BE2C (cell line): ENCODE measurements around the gene ADGRF5.

Experiments
- DNase-seq: peaks from one replicate; pipeline ENCODE4 v3.0.0-alpha.2; 2020
- H3K27me3 ChIP-seq: fragments of 250-450 bp; sonication (Bioruptor Pico); 2 replicates; pipeline ENCODE4 v1.5.1; 2020; ENCODE audit warnings: mild to moderate bottlenecking
- H3K36me3 ChIP-seq: fragments of 250-450 bp; sonication (Bioruptor Pico); 2 replicates; pipeline ENCODE4 v1.5.1; 2020; ENCODE audit warnings: mild to moderate bottlenecking
- H3K4me1 ChIP-seq: fragments of 250-450 bp; sonication (Bioruptor Pico); 2 replicates; pipeline ENCODE4 v1.5.1; 2020
- H3K4me3 ChIP-seq: 2 replicates; pipeline ENCODE4 v1.5.1; 2011; ENCODE audit warnings: low read depth, low read length
- H3K9me3 ChIP-seq: fragments of 250-450 bp; sonication (Bioruptor Pico); 2 replicates; pipeline ENCODE4 v1.5.1; 2020
- CTCF ChIP-seq: IDR thresholded peaks from 2 replicates; pipeline ENCODE4 v1.5.1; 2012; ENCODE audit warnings: mild to moderate bottlenecking, low read depth, low read length

ADGRF5 gene

DNA sequence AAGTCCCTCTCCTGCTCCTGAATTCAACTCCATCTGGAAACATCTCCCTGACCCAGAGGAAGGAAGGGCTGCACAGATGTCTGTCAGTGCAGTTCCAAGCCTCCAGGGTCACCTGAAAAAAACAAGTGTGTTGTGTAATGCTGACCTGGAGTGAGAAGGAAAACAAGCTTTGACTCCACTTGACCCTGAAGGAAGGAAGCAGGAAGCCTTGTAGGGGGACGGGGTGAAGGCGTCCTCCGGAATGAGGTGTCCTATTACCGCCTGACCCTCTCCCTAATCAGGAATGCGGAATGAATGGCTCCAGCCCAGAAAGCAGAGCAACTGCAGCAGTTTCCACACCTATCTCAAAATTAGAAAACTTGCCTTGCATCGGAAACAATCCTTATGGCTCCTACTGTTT is 13.9 kb upstream of the ADGRF5 start:
- H3K4me1 ChIP-seq: no peaks in the 10 kb centered on the region
- no peaks in the 10 kb centered on the region for H3K36me3 ChIP-seq
- peaks cover 2% of the 10 kb centered on the region; the same call in 1 of the 2 replicates for H3K27me3 ChIP-seq
- TF ChIP-seq CTCF: no peak
- no peak for DNase-seq
- no peaks in the 10 kb centered on the region for H3K9me3 ChIP-seq
- no peak overlapping the region for H3K4me3 ChIP-seq

DNA sequence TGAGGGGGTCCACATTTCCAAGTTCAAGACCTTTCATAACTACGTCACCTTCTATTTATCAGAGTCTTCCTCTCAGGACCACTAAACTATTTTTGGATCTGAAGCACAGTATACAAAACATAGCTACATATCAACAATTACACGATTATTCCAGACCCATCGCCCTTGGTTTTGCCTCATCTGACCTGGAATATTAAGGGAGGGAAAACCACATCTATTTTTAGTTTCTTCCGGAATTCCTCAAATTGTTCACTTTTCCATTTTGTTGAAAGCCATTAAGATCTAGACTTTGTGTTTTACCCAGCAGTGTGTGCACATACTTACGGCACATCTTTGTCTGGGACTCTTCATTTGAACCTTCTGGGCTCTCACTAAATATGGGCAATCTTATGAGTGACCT is 12.0 kb upstream of the ADGRF5 start:
- no peak for DNase-seq
- Histone ChIP-seq H3K27me3 (peaks cover 2% of the 10 kb centered on the region; the same call in 1 of the 2 replicates), H3K4me3 (no peak overlapping the region), H3K9me3 (no peaks in the 10 kb centered on the region), H3K36me3 (no peaks in the 10 kb centered on the region), H3K4me1 (no peaks in the 10 kb centered on the region)
- TF ChIP-seq CTCF: no peak

GRCh38 chr6:46932526-46933319 is 11.0 kb upstream of the ADGRF5 start:
- no peak for TF ChIP-seq CTCF
- no peaks in the 10 kb centered on the region for H3K36me3 ChIP-seq

GRCh38 chr6:46931416-46931815 is 9.7 kb upstream of the ADGRF5 start:
- H3K36me3 ChIP-seq: no peaks in the 10 kb centered on the region
- no peaks in the 10 kb centered on the region for H3K4me1 ChIP-seq
- DNase-seq: no peak
- peaks cover 2% of the 10 kb centered on the region; the same call in 1 of the 2 replicates for H3K27me3 ChIP-seq
- H3K4me3 ChIP-seq: no peak overlapping the region
- H3K9me3 ChIP-seq: no peaks in the 10 kb centered on the region
- TF ChIP-seq CTCF: no peak

More at GRCh38 chr6:46932526-46933319, 11.0 kb upstream of the ADGRF5 start:
- Histone ChIP-seq H3K4me3 (no peak overlapping the region), H3K27me3 (peaks cover 2% of the 10 kb centered on the region; the same call in 1 of the 2 replicates), H3K9me3 (no peaks in the 10 kb centered on the region), H3K4me1 (no peaks in the 10 kb centered on the region)
- DNase-seq: no peak

- no peak for DNase-seq
- no peaks in the 10 kb centered on the region for H3K4me1 ChIP-seq
- no peaks in the 10 kb centered on the region for H3K27me3 ChIP-seq
- H3K9me3 ChIP-seq: no peaks in the 10 kb centered on the region
- no peaks in the 10 kb centered on the region for H3K36me3 ChIP-seq
- no peak overlapping the region for H3K4me3 ChIP-seq
- no peak for TF ChIP-seq CTCF
These were observed 8.6 kb upstream of the ADGRF5 start for GRCh38 chr6:46930331-46930730.

DNA sequence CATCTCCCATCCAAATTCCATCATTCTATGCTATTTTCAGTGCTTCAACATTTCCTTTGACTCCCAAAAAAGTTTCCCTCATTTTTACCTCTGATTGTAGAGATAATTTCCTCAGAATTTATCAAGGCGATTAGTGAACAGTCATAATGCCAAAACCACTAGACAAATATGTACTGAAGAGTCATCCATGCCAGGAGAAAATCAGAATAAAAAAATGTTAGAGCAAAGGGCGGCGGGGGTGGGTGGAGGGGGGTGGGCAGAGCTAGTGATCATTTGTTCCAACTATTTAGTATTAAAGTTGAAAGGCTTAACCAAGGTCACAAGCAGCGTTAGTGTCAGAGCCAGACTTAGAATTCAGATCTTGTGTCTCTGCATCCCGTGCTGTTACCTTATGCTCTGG is 5.3 kb upstream of the ADGRF5 start:
- no peaks in the 10 kb centered on the region for H3K4me1 ChIP-seq
- H3K9me3 ChIP-seq: no peaks in the 10 kb centered on the region
- TF ChIP-seq CTCF: no peak
- no peak overlapping the region for H3K4me3 ChIP-seq
- no peaks in the 10 kb centered on the region for H3K27me3 ChIP-seq
- no peaks in the 10 kb centered on the region for H3K36me3 ChIP-seq
- no peak for DNase-seq
